Fibroblast of skin of right biceps (primary cell): ENCODE measurements around the gene MYO9A.
"Not testable (repeated sequence)": the region's sequence is repeated elsewhere in the genome, so short reads cannot be mapped to it uniquely, and the experiment has no call there.

ENCODE experiments used
- DNase-seq: peaks from one replicate; pipeline ENCODE4 v3.0.0-alpha.2; 2013

The MYO9A gene

DNA sequence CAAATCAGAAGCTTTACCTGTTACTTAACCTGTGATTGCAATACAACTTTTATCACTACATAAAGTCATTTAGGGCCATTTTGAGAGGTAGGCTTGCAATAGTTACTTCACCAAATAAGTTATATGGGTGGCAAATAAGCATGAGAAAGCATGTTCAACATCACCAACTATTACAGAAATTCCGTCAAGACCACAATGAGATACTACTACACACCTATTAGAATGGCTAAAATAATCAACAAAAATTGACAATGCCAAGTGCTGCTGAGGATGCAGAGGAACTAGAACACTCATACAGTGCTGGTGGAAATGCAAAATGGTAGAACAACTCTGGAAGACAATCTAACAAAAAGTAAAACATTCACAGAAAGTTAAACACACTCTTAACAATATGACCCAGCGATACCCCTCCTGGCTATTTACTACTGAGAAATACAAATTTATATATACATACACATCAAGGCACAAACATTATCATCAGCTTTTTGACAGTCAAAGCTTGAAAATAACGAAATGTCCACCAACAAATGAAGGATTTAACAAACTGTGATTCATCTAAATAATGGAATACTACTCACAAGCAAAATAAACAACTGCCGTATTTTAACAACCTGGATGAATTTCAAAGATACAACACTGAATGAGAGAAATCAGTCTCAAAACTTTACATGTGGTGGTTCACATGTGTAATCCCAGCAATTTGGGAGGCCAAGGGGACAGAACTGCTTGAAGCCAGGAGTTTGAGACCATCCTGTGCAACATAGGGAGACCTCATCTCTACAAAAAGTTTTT, 82.9 kb downstream of the MYO9A start:
- DNase-seq, result no peak

DNA sequence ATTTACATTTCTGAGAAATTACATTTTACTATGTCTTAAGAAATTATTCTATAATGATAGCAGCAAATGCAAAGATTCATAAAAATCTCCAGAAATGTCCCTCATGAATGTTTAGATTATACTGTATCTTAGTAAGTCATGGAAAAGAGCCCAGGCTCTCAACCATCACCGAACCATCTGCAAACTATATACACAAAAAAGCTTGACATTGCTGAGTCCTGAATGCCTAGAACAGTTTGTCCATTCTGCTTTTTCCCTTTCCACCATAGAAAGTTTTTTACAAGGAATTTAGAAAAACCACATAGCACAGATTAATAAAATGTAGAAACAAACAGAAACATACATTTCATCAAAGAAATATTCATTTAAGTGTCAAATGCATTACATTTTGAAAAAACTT, 83.6 kb downstream of the MYO9A start:
- no peak for DNase-seq

DNA sequence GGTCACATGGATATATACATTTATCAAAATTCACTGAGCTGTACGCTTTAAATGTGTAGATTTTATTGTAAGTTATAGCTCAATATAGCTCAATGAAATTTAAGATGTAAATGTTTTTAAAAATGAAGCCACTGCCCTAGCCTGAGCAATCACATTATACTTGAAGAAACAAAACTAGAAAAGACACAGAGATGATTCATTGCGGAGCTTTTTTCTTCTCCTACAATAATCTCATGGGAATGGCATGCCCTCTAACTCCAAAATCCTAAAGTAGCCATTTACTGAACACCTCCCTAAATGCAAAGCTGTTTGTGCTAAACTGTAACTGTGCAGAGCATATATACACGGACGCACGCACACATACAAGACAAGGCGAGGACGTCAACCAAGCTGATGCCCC, 84.2 kb downstream of the MYO9A start:
- DNase-seq, result peak; percentile 33

DNA sequence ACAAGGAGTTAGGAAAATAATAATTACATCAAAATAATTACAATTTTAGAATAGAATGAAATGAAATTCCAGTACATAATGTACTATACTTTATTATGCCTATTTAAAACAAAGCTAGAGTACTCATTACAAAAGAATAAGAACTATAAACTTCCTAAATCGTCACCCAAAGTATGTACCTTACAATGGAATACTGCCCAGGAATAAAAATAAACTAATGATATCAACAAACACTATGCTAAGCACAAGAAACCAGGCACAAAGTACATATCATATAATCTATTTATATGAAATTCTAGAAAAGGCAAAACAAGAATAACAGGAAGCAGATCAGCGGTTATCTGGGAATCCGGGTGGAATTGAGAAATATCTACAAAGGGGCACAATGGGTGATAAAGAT, 84.7 kb downstream of the MYO9A start:
- DNase-seq, result no peak

DNA sequence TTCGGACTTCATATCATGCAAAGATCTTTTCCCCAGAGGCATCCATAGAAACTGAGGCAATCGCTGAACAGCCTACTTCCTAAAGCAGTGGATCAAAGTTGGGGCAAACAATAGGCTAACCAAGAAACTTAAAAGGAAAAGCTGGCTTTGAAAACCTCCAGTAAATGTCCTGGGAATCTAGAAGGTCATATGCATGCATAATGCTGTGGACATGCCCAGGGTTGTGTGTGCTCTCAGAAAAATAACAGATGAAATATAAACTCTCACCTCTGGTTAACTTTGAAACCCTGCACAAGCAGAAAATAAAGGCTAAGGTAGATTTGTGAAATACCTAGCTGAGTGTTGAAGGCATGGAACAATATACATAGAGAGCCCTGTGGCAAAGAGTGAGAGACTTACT, 96.3 kb downstream of the MYO9A start:
- no peak for DNase-seq

GRCh38 chr15:72020799-72021198, 97.2 kb downstream of the MYO9A start:
- no peak for DNase-seq

DNA sequence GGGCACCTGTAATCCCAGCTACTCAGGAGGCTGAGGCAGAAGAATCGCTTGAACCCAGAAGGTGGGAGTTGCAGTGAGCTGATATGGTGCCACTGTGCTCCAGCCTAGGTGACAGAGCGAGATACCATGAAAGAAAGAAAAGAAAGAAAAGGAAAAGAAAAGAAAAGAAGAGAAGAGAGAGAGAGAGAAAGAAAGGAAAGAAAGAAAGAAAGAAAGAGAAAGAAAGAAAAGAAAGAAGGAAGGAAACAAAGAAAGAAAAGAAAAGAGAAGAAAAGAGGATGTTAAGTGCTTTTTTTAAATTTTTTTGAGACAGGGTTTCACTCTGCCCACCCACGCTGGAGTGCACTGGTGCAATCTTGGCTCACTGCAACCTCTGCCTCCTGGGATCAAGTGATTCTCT, 103.4 kb downstream of the MYO9A start:
- DNase-seq, result not testable (repeated sequence)

DNA sequence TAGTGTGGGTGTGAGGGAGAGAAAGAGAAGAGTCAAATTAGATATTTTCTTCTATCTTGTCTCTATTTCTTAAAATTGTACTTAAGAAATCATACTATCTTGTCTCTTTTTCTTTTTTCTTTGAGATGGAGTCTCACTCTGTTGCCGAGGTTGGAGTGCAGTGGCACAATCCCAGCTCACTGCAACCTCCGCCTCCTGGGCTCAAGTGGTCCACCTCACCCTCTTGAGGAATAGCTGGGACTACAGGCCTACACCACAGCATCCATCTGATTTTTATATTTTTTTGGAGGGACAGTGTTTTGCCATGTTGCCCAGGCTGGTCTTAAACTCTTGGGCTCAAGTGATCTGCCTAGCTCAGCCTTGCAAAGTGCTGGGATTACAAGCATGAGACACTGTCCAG, 104.2 kb downstream of the MYO9A start:
- no peak for DNase-seq

- DNase-seq, result no peak
These were observed 106.5 kb downstream of the MYO9A start for GRCh38 chr15:72011302-72011942.

DNA sequence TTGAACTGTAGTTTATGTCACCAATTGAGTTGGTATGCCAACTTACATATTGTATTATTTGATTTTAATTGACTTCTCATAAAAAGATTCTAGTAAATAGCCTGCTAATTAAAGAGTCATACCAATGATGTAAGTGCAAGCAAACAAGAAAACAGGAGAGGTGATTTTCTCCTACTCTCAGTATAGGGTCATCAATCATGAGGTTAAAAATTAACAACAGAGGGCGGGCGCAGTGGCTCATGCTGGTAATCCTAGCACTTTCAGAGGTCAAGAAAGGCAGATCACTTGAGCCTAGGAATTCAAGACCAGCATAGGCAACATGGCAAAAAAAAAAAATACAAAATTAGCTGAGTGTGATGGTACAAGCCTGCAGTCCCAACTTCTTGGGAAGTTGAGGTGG, 108.7 kb downstream of the MYO9A start:
- no peak for DNase-seq

GRCh38 chr15:72006382-72006781, 111.6 kb downstream of the MYO9A start:
- DNase-seq, result no peak

DNA sequence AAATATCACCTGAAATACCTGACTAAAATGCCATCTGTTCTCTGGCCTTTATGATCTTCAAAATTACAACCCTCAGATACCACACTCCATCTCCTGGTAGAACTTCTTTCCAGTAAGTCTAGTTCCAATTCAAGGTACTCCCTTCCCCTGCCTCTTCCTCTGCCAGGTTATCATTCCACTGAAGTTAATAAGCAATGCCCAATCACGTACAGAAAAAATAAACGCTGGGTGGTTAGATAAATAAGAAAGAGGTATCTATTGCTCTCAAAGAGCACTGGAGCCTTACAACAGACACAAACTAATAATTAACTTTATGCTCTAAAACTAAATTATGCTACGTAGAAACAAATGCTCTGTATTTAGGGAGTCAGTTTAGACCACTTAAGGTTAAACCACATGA, 112.5 kb downstream of the MYO9A start:
- no peak for DNase-seq

- DNase-seq, result no peak
These were observed 118.1 kb downstream of the MYO9A start for GRCh38 chr15:71999807-72000206.

DNA sequence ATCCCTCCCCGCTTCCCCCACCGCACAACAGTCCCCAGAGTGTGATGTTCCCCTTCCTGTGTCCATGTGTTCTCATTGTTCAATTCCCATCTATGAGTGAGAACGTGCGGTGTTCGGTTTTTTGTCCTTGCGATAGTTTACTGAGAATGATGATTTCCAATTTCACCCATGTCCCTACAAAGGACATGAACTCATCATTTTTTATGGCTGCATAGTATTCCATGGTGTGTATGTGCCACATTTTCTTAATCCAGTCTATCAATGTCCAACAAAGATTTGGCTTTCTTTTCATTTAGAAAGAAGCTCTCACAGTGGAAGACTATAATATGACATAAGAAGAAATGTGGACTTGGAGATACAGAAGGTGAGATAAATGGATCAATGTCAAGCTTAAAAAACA, 119.2 kb downstream of the MYO9A start:
- not testable (repeated sequence) for DNase-seq

DNA sequence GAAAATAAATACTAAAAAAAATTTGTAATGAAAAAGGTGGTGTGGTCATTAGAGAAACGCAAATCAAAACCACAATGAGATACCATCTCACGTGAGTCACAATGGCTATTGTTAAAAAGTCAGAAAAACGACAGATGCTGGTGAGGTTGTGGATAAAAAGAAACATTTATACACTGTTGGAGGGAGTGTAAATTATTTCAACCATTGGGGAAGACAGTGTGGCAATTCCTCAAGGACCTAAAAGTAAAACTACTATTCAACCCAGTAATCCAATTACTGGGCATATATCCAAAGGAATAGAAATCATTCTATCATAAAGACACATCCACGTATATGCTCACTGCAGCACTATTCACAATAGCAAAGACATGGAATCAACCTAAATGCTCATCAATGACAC, 120.3 kb downstream of the MYO9A start:
- DNase-seq, result peak; percentile 4

DNA sequence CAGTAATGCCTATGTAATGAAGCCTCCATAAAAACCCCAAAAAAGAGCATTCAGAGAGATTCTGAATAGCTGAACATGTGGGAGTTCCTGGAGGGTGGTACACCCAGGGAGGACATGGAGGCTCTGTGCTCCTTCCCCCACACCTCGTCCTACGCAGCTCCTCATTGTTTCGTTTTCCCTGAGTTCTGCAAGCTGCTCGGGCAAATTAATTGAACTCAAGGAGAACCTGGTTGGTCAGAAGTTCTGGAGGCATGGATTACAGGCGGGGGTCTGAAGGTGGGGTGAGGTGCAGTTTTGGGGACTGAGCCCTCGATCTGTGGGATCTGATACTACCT, 142.2 kb downstream of the MYO9A start:
- DNase-seq, result no peak

DNA sequence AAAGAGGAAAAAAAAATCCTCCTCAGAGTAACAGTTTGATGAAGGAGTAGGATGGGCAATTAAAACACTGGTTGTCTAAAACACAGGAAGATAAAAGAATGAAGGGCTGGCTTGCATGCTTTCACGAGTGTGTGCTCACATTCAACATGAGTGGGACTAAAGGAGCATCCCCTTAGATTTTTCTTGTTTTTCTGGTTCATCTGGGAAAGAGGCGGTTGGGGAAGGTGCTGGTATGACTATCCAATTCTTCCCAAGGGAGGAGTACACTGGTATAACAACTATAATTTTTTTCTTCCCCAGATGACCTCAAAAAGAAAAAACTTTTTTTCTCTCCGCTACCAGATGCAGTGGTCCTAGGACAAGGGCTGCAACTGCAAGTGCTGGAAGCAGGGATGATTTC, 143.7 kb downstream of the MYO9A start:
- no peak for DNase-seq

- DNase-seq, result no peak
These were observed 144.6 kb downstream of the MYO9A start for GRCh38 chr15:71973366-71973765.

DNA sequence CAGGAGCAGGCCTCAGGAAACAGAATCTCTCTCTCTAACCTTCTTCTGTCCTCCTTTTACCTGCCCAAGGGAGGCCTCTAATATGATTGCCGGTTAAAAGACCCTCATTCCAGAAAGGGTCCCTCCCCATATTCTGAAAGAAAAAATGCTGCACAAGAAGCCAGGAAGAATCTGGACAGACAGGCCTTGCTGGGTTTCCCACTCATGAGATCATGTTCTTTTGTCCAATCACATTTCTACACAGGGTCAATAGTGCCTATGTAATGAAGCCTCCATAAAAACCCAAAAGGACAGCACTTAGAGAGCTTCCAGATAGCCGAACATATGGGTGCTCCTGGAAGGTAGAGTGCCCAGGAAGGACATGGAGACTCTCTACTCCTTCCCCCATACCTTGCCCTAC, 146.0 kb downstream of the MYO9A start:
- no peak for DNase-seq

DNA sequence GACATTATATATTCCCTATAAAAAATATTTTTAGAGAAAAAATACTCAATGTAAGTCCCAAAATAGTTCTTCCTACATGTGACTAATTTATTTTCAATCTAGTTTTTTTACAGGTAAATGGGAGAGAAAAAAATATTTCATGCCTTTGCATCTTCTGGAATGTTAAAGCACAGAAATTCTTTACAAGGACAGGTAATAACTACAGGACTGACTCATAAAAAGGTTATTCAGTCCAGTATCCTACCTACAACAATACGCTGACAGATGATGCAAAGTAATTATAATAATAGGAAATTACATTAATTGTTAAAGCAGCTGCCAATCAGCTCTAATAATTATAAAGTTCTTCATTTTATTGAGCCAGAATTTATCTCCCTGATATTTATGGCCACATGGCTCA, 147.5 kb downstream of the MYO9A start:
- no peak for DNase-seq

GRCh38 chr15:71962537-71962936, 155.4 kb downstream of the MYO9A start:
- no peak for DNase-seq

DNA sequence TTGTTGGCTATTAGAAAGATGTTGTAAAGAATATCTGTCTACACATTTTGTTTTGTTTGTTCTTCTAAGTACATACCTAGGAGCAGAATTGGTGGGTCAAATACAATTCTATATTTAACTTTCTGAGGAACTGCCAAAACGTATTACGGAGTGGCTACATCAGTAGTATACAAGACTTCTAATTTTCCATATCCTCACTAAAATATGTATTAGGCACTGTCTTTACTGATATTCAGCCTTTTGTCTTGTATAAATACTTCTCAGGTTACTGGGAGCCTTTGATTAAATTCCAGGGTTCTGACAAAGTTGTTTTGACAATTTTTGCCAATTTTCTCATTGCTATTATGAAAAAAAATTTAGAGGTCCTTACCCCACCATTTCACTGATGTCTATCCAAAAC, 160.9 kb downstream of the MYO9A start:
- no peak for DNase-seq

DNA sequence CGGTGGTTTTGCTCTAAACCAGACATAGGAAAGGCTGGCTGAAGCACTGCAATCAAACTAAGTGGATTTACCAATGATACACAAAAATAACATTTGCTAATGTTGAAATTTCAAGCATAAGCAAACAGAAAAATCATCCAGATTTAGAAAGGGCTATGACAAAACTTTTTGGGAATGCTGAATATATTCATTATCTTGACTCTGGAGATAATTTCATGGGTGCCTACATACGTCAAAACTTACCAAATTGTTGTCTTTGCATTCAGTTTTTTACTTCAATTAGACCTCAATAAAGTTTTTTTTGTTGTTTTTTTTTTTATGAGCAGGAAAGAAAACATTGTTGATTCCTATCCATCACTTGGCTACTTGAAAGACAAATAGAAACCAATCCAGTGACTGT, 166.8 kb downstream of the MYO9A start:
- no peak for DNase-seq

- DNase-seq, result no peak
These were observed 172.9 kb downstream of the MYO9A start for GRCh38 chr15:71945012-71945411.

GRCh38 chr15:71943806-71944205, 174.1 kb downstream of the MYO9A start:
- no peak for DNase-seq
